CD4-positive, alpha-beta T cell treated with Interleukin-2 at 100 ng/mL for 4 hours (primary cell): Measurements from ENCODE around the gene PKD1.

Source experiments
- DNase-seq: peaks from one replicate; pipeline ENCODE4 v3.0.0-alpha.2; 2020; ENCODE audit warnings: low spot score

PKD1 gene

DNA sequence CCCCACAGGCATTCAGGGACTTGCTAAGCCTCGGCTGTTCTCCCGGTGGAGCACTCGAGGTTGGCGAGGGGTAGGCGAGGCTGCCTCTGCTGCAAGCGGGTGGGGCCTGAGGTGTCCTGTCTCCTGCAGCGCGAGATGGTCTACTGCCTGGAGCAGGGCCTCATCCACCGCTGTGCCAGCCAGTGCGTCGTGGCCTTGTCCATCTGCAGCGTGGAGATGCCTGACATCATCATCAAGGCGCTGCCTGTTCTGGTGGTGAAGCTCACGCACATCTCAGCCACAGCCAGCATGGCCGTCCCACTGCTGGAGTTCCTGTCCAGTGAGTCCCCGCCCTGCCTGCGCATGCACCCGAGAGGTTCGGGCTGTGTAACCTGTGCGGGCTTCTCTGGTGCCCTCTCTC, 61.6 kb downstream of the PKD1 start:
- DNase-seq: no peak

- no peak for DNase-seq
Measured at GRCh38 chr16:2072926-2073325, 62.8 kb downstream of the PKD1 start.

GRCh38 chr16:2071454-2072202, 64.1 kb downstream of the PKD1 start:
- DNase-seq: no peak

DNA sequence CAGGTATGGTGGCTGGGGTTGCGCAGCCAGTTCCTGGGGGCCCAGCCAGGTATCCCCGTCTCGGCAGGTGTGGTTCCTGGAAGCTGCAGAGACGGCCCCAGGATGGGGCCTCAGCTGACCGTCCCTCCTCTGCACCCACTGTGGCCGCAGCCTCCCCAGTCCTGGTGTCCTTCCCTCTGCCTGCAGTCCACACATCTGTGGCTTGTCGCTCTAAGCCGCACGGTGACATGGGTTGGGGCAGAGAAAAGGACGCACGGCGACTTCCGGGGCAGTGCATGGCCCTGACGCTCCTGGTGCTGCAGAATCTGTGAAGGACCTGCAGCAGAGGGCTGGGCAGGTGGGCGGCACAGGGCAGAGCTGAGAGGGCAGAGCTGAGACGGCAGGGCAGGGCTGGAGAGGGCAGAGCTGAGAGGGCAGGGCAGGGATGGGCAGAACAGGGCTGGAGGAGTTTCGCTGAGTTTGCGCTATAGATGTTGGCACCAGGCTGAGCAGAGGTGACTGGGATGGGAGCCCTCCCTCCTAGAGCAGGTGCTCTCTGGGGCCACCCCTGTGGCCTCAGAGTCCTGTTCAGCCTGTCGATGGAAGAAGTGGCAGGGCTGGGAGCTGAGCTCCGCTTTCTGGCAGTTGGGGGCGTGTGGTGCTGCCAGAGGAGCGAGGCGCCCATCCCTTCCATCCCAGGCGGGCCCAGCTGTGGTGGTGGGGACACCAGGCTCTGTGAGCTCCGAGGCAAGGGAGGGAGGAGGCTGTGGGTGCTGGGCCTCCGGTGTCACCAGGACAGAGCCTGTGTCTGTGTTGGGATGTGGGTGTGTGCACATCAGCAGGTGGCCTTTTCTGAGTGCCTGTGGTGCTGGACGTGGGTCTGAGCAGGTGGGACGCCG, 64.9 kb downstream of the PKD1 start:
- DNase-seq: no peak

- no peak for DNase-seq
Measured at GRCh38 chr16:2066139-2066538, 69.6 kb downstream of the PKD1 start.

- DNase-seq: no peak
Measured at GRCh38 chr16:2064368-2064945, 71.2 kb downstream of the PKD1 start.

- DNase-seq: no peak
Measured at GRCh38 chr16:2063861-2064260, 71.8 kb downstream of the PKD1 start.

DNA sequence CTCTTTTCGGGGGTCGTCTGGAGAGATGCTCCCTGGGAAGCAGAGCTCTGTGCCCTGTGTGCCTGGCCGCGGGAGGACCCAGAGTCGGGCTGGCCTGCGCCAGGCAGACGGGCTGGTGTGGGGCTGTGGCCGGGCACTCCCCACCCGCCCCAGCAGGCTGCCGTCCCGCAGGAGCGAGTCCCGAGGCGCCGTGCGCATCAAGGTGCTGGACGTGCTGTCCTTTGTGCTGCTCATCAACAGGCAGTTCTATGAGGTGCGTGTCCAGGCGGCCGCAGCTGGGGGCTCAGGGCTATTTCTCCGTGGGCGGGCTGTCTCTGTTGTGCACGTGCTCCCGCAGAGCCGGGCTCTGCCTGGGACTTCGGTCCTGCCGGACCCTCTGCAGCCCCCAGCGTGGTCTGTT, 72.9 kb downstream of the PKD1 start:
- DNase-seq: no peak

- DNase-seq: no peak
Measured at GRCh38 chr16:2061526-2061925, 74.2 kb downstream of the PKD1 start.

DNA sequence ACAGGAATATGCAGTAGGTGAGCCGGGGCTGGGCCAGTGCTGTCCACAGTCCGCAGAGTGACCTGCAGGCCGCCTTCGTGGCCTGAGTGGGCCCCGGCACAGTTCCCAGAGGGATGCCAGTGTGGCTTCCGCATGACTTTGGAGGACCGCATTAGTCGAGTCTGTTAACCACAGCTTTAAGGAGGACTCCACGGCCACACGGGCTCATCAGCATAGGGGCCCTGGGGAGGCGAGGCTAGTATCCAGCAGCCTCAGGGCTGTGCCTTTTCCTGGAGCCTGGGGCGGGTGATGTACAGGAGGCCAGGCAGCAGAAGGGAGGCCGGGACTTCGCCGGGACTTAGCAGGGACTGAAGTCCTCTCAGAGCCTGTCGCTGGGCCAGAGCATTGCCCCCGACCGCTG, 74.7 kb downstream of the PKD1 start:
- DNase-seq: no peak

DNA sequence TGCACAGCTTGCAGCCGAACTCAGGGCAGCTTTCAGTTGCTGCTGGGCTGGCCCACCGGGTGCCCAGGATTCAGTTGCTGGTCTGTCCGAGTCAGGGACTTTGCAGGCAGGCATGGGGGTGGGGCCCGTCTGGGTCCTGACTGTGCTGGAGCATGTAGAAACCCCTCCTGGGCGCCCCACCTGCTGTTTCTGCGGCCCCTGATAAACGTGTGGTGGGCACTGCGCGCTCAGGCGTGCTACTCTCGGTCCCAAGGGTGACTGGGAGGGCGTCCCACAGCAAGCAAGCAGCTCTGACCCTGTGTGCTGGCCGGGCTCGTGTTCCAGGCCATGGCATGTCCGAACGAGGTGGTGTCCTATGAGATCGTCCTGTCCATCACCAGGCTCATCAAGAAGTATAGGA, 75.4 kb downstream of the PKD1 start:
- no peak for DNase-seq

DNA sequence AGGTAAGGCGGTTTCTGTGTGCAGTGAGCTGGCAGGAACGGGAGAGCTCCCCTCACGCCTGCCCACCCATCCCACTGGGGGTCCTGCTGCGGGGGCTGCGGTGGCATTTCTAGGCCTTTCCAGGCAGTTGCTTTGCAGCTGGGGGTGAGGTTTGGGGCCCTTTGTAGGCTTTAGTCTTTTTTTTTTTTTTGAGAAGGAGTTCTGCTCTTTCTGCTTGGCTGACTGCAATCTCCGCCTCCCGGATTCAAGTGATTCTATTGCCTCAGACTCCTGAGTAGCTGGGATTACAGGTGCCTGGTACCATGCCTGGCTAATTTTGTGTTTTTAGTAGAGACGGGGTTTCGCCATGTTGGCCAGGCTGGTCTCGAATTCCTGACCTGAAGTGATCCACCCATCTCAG, 76.8 kb downstream of the PKD1 start:
- no peak for DNase-seq

GRCh38 chr16:2058420-2058819, 77.3 kb downstream of the PKD1 start:
- no peak for DNase-seq

DNA sequence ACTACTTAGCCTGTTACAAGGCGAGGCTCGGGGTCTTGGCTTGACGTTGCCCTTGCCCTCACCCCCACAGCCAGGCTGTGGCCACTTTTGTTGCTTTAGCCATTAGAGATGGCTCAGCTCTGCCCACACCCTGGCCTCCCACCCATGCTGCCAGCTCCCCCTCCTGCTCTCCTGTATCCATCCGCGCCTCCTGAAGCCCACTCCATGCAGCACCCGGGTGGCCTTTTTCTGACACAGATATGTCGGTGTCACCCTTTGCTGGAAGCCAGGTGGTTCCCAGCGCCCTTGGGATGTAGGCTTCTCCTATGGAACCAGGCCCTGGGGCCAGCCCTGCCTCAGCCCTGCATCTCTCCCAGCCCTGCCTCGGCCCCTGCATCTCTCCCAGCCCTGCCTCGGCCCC, 78.3 kb downstream of the PKD1 start:
- DNase-seq: no peak

DNA sequence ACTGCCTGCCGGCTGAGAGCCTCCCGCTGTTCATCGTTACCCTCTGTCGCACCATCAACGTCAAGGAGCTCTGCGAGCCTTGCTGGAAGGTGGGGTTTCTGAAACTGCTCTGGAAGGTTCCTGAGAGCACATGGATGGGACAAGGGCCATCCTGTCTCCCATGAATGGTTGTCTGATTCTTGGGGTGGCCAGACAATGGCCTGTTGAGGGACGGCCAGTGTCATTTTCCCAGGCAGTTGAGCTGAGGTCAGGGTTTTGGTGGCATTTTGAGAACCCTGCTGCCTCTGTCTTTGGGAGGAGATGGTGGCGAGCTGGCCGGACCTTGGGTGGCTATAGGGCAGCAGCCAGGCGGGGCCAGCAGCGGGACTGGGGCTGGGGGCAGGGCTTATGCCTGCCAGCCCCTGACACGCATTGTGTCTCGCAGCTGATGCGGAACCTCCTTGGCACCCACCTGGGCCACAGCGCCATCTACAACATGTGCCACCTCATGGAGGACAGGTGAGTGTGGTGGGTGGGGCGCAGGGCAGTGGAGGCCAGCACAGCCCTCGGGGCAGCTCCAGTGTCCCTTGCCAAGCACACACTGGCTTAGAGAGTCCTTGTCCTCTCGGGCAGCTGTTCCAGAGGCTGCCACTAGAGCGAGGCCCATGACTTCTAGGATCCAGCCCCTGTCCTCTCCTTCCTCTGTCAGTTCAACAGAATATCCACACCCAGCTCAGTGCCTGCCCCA, 78.9 kb downstream of the PKD1 start:
- no peak for DNase-seq

- no peak for DNase-seq
Measured at GRCh38 chr16:2056077-2056476, 79.6 kb downstream of the PKD1 start.

DNA sequence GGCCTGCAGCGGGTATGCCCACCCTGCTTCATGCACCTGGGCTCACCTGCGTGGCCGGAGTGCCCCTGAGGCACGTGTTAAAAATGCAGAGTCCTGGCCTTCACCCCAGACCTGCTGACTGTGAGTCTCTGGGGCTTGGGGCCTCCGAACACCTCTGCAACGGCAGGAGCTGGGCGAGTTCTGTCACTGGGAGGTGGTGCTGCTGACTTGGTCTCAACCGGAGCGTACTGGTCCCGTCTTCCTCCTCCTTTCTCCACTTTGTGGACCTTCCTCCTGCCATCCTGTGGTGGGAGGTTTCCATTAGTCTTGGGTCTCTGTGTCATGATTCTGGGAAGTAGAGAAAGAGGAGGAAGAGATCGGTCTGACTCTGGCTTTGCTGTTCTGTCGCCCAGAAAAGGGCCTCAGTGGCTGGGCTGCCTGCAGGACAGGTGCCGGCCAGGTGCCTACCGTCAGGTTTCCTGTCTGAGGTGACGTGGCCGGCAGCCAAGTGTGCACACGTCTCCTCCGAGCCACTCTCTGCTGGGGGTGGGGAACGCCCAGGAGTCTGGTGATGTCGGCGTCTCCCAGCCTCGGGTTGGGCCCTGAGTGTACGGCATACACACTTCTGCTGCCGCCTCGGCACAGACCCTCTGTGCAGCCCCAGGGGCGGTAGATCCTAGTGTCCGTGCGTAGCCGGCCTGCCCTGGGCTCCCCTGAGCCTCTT, 81.0 kb downstream of the PKD1 start:
- no peak for DNase-seq

DNA sequence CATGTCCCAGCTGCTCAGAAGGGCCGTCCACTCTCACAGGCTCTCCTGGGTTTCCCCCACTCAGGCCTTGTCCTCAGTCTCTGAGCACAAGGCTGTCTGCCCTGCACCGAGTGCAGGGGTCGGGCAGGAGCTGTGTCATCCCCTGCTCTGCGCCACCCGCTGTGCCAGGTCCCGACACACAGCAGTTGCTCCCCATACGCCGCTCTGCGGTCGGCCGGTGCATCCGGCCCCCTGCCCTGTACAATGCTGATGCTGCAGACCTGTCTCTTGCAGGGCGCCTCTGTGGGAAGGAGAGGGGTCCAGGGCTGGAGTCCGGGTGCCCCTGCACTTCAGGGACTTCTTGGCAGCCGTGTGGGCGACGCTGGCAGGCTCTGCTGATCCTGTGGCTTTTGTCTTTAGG, 81.8 kb downstream of the PKD1 start:
- no peak for DNase-seq

- no peak for DNase-seq
Measured at GRCh38 chr16:2053211-2053610, 82.5 kb downstream of the PKD1 start.

- DNase-seq: no peak
Measured at GRCh38 chr16:2048116-2048543, 87.6 kb downstream of the PKD1 start.

DNA sequence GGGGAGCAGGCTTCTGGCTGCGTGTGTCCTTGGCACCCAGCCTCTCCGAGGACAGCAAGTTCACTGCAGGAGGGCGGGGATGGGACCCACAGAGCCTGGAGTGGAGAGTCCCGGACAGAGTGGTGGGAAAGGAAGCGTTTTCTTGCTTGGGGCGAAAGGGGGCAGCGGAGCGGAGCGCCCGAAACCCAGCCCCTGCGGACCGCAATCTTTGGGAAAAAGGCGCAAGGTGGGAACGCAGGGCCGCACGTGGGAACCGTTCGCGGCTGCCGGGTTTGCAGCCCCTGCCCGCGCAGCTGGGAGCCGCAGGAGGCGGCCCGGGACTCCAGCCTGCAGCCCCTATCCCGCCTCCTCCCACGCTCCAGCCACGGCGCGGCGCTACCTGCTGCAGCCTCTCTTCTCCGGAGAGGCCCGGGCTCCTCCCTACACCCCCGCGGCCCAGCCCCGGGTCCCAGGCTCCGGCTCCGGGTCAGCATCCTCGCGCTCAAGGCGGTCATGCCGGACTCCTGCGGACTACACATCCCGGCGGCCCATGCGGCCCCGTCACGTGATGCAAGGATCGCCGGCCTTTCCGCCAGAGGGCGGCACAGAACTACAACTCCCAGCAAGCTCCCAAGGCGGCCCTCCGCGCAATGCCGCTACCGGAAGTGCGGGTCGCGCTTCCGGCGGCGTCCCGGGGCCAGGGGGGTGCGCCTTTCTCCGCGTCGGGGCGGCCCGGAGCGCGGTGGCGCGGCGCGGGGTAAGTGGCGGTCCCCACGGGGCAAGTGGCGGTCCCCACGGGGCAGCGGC, 88.2 kb downstream of the PKD1 start, which contains the start of the genes NTHL1 and TSC2:
Gene NTHL1 (minus strand): TSS at position 505 of the 786 bp plus-strand sequence. CDS start 11 bp downstream, at position 494.
Gene TSC2 (plus strand): TSS at position 656 of the 786 bp plus-strand sequence. CDS start 631 bp downstream, outside the sequence.
- peak; percentile 94 for DNase-seq
